ENCODE data around the gene LSM14A.
A peak's percentile ranks its signal among the peaks of the same experiment; 100 is the strongest.
"Not testable (repeated sequence)": the region's sequence is repeated elsewhere in the genome, so short reads cannot be mapped to it uniquely, and the experiment has no call there.

LSM14A gene

DNA sequence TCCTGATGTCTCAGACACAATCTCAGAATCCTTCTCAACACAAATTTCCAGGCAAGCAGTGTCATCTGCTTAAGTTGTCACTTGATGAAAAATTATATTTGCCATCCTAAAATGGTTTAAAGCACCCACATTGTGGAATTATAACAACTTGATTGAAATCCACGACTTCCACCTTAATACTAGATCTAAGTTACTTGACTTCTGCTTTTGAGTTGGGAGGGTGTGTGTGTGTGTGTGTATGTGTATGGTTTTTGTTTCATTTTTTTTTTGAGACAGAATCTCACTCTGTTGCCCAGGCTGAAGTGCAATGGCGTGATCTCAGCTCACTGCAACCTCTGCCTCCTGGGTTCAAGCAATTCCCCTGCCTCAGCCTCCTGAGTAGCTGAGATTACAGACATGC is 10.4 kb upstream of the LSM14A start:
- not testable (repeated sequence) for H3K9me3 ChIP-seq (ENCODE audit: insufficient read depth, low read depth, low read length); H3K4me2 ChIP-seq (ENCODE audit: low read depth, low read length, poor library complexity, severe bottlenecking); H4K20me1 ChIP-seq (ENCODE audit: insufficient read depth, low read length, poor library complexity, severe bottlenecking); H3K36me3 ChIP-seq (ENCODE audit: insufficient read depth, low read length); H3K4me1 ChIP-seq (ENCODE audit: insufficient read depth, low read length, poor library complexity, severe bottlenecking); H3K4me3 ChIP-seq (ENCODE audit: low read length, poor library complexity, severe bottlenecking); H3K9me2 ChIP-seq (replicated peaks; ENCODE audit: low read depth, low read length); H3K27me3 ChIP-seq (ENCODE audit: insufficient read depth, low read length, poor library complexity, severe bottlenecking); H3K9ac ChIP-seq (ENCODE audit: low read depth, low read length, poor library complexity, severe bottlenecking); H3F3A ChIP-seq (ENCODE audit: low read depth); H3K79me2 ChIP-seq (ENCODE audit: insufficient read depth, low read length); H2AFZ ChIP-seq (ENCODE audit: low read length)

DNA sequence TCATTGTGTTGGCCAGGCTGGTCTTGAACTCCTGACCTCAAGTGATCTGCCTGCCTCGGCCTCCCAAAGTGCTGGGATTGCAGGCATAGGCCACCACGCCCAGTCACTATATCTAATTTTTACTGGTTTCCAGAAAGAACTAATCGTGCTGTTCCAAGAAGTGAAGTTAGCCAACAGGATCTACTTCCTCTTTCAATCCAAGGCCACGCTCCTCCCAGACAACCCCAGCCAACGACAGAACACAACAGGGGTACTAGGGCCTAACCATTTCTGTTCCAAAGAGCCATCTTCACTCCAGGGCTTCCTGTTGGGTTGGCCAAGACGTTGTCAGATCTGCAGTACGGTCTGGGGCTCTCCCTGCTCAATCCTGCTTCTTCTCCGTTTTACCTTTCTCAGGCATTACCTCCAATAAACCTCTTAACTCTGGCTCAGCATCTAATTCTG is 7.0 kb upstream of the LSM14A start:
- Histone ChIP-seq H3K79me2 (ENCODE audit: insufficient read depth, low read length) (no peaks in the 10 kb centered on the region), H3K36me3 (ENCODE audit: insufficient read depth, low read length) (no peaks in the 10 kb centered on the region), H3K4me2 (ENCODE audit: low read depth, low read length, poor library complexity, severe bottlenecking) (no peak overlapping the region), H3K9ac (ENCODE audit: low read depth, low read length, poor library complexity, severe bottlenecking) (no peak overlapping the region), H3K9me2 (replicated peaks; ENCODE audit: low read depth, low read length) (no peaks in the 10 kb centered on the region), H3K27me3 (ENCODE audit: insufficient read depth, low read length, poor library complexity, severe bottlenecking) (no peaks in the 10 kb centered on the region), H2AFZ (ENCODE audit: low read length) (no peak overlapping the region), H3K4me1 (ENCODE audit: insufficient read depth, low read length, poor library complexity, severe bottlenecking) (no peaks in the 10 kb centered on the region), H4K20me1 (ENCODE audit: insufficient read depth, low read length, poor library complexity, severe bottlenecking) (no peaks in the 10 kb centered on the region), H3K4me3 (ENCODE audit: low read length, poor library complexity, severe bottlenecking) (no peak overlapping the region), H3F3A (ENCODE audit: low read depth) (no peaks in the 10 kb centered on the region), H3K9me3 (ENCODE audit: insufficient read depth, low read depth, low read length) (no peaks in the 10 kb centered on the region)
- TF ChIP-seq EZH2phosphoT487 (IDR thresholded peaks at IDR 0.05; ENCODE audit: borderline replicate concordance), result no peak
- TF ChIP-seq CTCF (conservative IDR thresholded peaks at IDR 0.05; ENCODE audit: low read length), result no peak

- not testable (repeated sequence) for H3K9me2 ChIP-seq (replicated peaks; ENCODE audit: low read depth, low read length); H3F3A ChIP-seq (ENCODE audit: low read depth); H3K4me1 ChIP-seq (ENCODE audit: insufficient read depth, low read length, poor library complexity, severe bottlenecking); H3K36me3 ChIP-seq (ENCODE audit: insufficient read depth, low read length); H3K4me2 ChIP-seq (ENCODE audit: low read depth, low read length, poor library complexity, severe bottlenecking); H2AFZ ChIP-seq (ENCODE audit: low read length); H3K9me3 ChIP-seq (ENCODE audit: insufficient read depth, low read depth, low read length); H3K9ac ChIP-seq (ENCODE audit: low read depth, low read length, poor library complexity, severe bottlenecking); H3K27me3 ChIP-seq (ENCODE audit: insufficient read depth, low read length, poor library complexity, severe bottlenecking); H3K4me3 ChIP-seq (ENCODE audit: low read length, poor library complexity, severe bottlenecking)
- Histone ChIP-seq H3K79me2 (ENCODE audit: insufficient read depth, low read length) (peaks cover 32% of the 10 kb centered on the region), H4K20me1 (ENCODE audit: insufficient read depth, low read length, poor library complexity, severe bottlenecking) (peaks cover 16% of the 10 kb centered on the region)
Measured at GRCh38 chr19:34169475-34170199, 2.7 kb upstream of the LSM14A start.

- Histone ChIP-seq H3K4me1 (ENCODE audit: insufficient read depth, low read length, poor library complexity, severe bottlenecking) (peaks cover 19% of the 10 kb centered on the region), H3K79me2 (ENCODE audit: insufficient read depth, low read length) (peaks cover 51% of the 10 kb centered on the region), H3K36me3 (ENCODE audit: insufficient read depth, low read length) (no peaks in the 10 kb centered on the region), H3K4me3 (ENCODE audit: low read length, poor library complexity, severe bottlenecking) (peak overlapping the region; percentile 90), H3K27me3 (ENCODE audit: insufficient read depth, low read length, poor library complexity, severe bottlenecking) (no peaks in the 10 kb centered on the region), H3K4me2 (ENCODE audit: low read depth, low read length, poor library complexity, severe bottlenecking) (peak overlapping the region; percentile 75), H2AFZ (ENCODE audit: low read length) (peak overlapping the region; percentile 90), H4K20me1 (ENCODE audit: insufficient read depth, low read length, poor library complexity, severe bottlenecking) (peaks cover 35% of the 10 kb centered on the region), H3K9me2 (replicated peaks; ENCODE audit: low read depth, low read length) (no peaks in the 10 kb centered on the region), H3K9me3 (ENCODE audit: insufficient read depth, low read depth, low read length) (no peaks in the 10 kb centered on the region), H3F3A (ENCODE audit: low read depth) (no peaks in the 10 kb centered on the region), H3K9ac (ENCODE audit: low read depth, low read length, poor library complexity, severe bottlenecking) (peak overlapping the region; percentile 98)
- TF ChIP-seq CTCF (conservative IDR thresholded peaks at IDR 0.05; ENCODE audit: low read length), result no peak
- TF ChIP-seq EZH2phosphoT487 (IDR thresholded peaks at IDR 0.05; ENCODE audit: borderline replicate concordance), result no peak
Measured at GRCh38 chr19:34171539-34171876, 796 bp upstream of the LSM14A start.
